Breast epithelium (tissue), 3 donors: ENCODE data around the gene AKTIP.

Source experiments
- CTCF ChIP-seq, 3 donors: fragments of 450-650 bp; IDR thresholded peaks; one replicate each; pipeline ENCODE4 v1.5.1; 2016 to 2017; ENCODE audit warnings: antibody characterized with exemption in 3 of 3, mild to moderate bottlenecking in 3 of 3, moderate library complexity in 3 of 3
- POLR2A ChIP-seq: fragments of 450-650 bp; IDR thresholded peaks from one replicate; pipeline ENCODE4 v1.6.1; 2016; ENCODE audit warnings: antibody characterized with exemption, mild to moderate bottlenecking, moderate library complexity
- POLR2AphosphoS5 ChIP-seq, 3 donors: sonication (generic); formaldehyde crosslinking; IDR thresholded peaks; one replicate each; pipeline ENCODE4 v1.6.1; 2017; ENCODE audit warnings: antibody characterized with exemption in 3 of 3

DNA sequence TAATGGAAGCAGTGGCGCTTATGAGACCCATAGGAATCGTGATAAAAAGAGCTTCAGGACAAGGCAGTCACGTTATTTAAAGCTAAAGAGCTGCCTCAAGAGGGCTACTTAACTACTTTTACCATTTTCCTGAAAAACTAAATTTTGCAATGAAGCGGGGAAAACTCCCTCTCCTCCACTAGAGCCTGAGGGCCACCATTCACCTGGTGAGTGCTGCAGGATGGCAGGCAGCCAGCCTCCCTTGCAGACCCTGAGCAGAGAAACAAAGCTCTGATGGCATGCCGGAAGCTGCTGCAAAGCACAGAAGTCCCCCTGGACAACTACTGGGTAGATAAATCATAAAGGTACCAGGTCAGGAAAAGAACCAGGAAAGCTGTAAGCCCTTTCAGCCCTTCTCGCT, 8.4 kb downstream of the AKTIP start:
- TF ChIP-seq CTCF (IDR thresholded peaks at IDR 0.05) = no peak
- TF ChIP-seq POLR2AphosphoS5 (IDR thresholded peaks at IDR 0.05) = no peak
- TF ChIP-seq POLR2A = no peak
